GM12878 (cell line): ENCODE data around the gene PSAPL1.

Experiments
- ATF3 ChIP-seq: IDR thresholded peaks from 2 replicates; pipeline ENCODE4 v1.6.1; 2011; ENCODE audit warnings: low read depth, mild to moderate bottlenecking, low read length, moderate library complexity, borderline replicate concordance; ENCODE audit errors: extremely low read depth
- BCL3 ChIP-seq: IDR thresholded peaks from 2 replicates; pipeline ENCODE4 v1.6.1; 2011; ENCODE audit warnings: borderline replicate concordance, low read depth, mild to moderate bottlenecking, moderate library complexity, low read length; ENCODE audit not compliant: insufficient read depth, poor library complexity, severe bottlenecking
- EZH2 ChIP-seq: IDR thresholded peaks from 2 replicates; pipeline ENCODE4 v1.6.1; 2012; ENCODE audit warnings: low read depth, mild to moderate bottlenecking, control low read depth, inconsistent platforms, low read length, borderline replicate concordance; ENCODE audit not compliant: control insufficient read depth
- RCOR1 ChIP-seq: conservative IDR thresholded peaks from 2 replicates; pipeline ENCODE4 v1.6.1; 2012; ENCODE audit warnings: low read depth, low read length, improper control_type of control experiment
- SIN3A ChIP-seq: IDR thresholded peaks from 2 replicates; pipeline ENCODE4 v1.6.1; 2012; ENCODE audit warnings: low read depth, low read length, improper control_type of control experiment
- TAF1 ChIP-seq: IDR thresholded peaks from 2 replicates; pipeline ENCODE4 v1.6.1; 2011; ENCODE audit warnings: mild to moderate bottlenecking, low read depth, low read length, borderline replicate concordance
- TARDBP ChIP-seq: IDR thresholded peaks from 2 replicates; pipeline ENCODE4 v1.6.1; 2016; ENCODE audit warnings: borderline replicate concordance
- TF ChIP-seq, protein P1 (sequence below), 3 experiments: IDR thresholded peaks in 2 of 3; conservative IDR thresholded peaks in 1 of 3; 2 replicates each; pipeline ENCODE4 v1.5.1; 2011; ENCODE audit warnings: low read depth in 3 of 3, low read length in 3 of 3, mild to moderate bottlenecking in 3 of 3, control low read depth in 2 of 3, moderate library complexity in 2 of 3, inconsistent platforms in 1 of 3, mixed read lengths in 1 of 3; ENCODE audit not compliant: control insufficient read depth in 2 of 3, insufficient read depth in 1 of 3; ENCODE audit errors: extremely low read depth in 1 of 3

DNA sequence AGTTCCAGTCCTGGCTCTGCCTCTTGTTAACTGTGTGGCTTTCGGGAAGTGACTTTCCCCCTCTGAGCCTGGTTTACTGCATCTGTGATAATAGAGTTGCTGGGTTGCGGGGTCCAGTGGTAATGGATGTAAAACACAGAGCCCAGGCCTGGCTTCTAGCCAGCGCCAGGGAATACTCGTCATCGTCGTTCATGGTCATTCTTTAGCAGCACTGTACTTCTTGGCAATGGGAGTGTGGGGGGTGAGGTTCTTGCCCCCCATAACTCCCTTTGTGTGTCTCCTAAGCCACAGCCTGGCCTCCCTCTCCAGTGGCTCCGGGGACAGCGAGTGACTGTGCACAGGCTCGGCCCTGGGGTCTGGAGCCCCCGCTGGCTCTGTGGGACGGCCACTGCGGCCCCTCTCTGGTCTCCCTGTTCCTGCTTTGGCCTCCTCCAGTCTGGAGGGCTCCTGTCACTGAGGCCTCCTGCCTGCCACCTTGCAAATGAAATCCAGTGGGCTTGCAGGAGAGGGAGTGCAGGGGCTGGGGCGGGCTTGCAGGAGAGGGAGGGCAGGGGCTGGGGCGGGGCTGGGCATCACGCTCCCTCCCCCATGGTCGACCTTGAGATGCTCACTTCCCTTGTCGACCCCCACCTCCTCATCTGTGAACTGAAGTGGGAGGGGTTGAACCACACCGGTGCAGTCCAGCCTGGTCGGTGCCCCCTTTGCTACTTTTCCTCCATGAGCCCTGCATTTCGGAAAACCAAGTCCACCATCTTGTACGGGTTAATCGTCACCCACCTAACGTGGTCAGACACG is 13.2 kb downstream of the PSAPL1 start:
- TF ChIP-seq EZH2 (no peak), TAF1 (no peak), TARDBP (no peak), BCL3 (no peak), RCOR1 (no peak), SIN3A (no peak), ATF3 (no peak)
- TF ChIP-seq, protein P1, sequence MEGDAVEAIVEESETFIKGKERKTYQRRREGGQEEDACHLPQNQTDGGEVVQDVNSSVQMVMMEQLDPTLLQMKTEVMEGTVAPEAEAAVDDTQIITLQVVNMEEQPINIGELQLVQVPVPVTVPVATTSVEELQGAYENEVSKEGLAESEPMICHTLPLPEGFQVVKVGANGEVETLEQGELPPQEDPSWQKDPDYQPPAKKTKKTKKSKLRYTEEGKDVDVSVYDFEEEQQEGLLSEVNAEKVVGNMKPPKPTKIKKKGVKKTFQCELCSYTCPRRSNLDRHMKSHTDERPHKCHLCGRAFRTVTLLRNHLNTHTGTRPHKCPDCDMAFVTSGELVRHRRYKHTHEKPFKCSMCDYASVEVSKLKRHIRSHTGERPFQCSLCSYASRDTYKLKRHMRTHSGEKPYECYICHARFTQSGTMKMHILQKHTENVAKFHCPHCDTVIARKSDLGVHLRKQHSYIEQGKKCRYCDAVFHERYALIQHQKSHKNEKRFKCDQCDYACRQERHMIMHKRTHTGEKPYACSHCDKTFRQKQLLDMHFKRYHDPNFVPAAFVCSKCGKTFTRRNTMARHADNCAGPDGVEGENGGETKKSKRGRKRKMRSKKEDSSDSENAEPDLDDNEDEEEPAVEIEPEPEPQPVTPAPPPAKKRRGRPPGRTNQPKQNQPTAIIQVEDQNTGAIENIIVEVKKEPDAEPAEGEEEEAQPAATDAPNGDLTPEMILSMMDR (IDR thresholded peaks at IDR 0.05 in 2 of 3, conservative IDR thresholded peaks at IDR 0.05 in 1 of 3; ENCODE audit: control insufficient read depth in 2 of 3, extremely low read depth in 1 of 3, insufficient read depth in 1 of 3, low read depth in 3 of 3, low read length in 3 of 3), result no peak
